ENCODE measurements around the gene PANX3. TPM values are rescaled to one million over a fixed set of nuclear protein-coding genes. Genes with fewer than 3 reads are reported as not detected.

The PANX3 gene
- total RNA-seq, 4 donors from 2014 or later = 0.47 TPM; not detected in 3

DNA sequence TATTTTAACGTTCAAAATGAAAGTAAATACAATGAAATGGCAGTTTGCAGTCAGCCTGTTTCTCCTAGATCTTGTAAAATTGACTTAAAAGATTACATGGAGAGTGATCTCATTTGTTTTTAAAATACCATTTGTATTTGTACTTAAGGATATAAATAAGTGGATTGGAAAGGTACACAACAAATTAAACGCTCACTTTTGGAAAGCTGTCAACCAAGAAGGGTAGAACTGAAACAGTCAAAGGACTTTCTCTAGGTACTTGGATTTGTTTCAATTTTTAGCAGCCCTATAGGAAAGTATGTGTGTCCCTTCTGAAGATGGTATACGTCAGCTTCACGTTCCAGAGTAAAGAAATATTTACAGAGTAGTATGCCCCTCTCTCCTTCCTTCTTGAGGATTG is 18.7 kb downstream of the PANX3 start:
- Histone ChIP-seq H3K27ac (no peak overlapping the region), H3K4me1 (peaks cover 0 to 11% (median 0%) of the 10 kb centered on the region in 3 donors), H3K9me3 (no peaks in the 10 kb centered on the region), H3K27me3 (no peaks in the 10 kb centered on the region), H3K36me3 (peaks cover 21 to 96% of the 10 kb centered on the region in 2 donors), H3K4me3 (no peak overlapping the region)
- no peak for ATAC-seq
- WGBS, 2 donors (ENCODE audit: low coverage in 1 of 2) = 62 to 71% methylated on average over 4 of the region's 4 CpGs
- TF ChIP-seq POLR2A (IDR thresholded peaks at IDR 0.05) (no peak), POLR2AphosphoS5 (IDR thresholded peaks at IDR 0.05) (no peak), CTCF (IDR thresholded peaks at IDR 0.05) (no peak), EP300 (IDR thresholded peaks at IDR 0.05) (no peak)

GRCh38 chr11:124633355-124633754 is 22.1 kb downstream of the PANX3 start:
- H3K27me3 ChIP-seq = no peaks in the 10 kb centered on the region
- no peak for ATAC-seq
- H3K4me3 ChIP-seq = no peak overlapping the region
- WGBS, 2 donors (ENCODE audit: low coverage in 1 of 2) = 88 to 100% methylated on average over 1 of the region's 1 CpG
- H3K36me3 ChIP-seq = peaks cover 19 to 99% of the 10 kb centered on the region in 2 donors
- H3K9me3 ChIP-seq = no peaks in the 10 kb centered on the region
- no peak for TF ChIP-seq POLR2A (IDR thresholded peaks at IDR 0.05)
- no peak for TF ChIP-seq POLR2AphosphoS5 (IDR thresholded peaks at IDR 0.05)
- no peak for TF ChIP-seq EP300 (IDR thresholded peaks at IDR 0.05)
- no peak for TF ChIP-seq CTCF (IDR thresholded peaks at IDR 0.05)
- H3K27ac ChIP-seq = no peak overlapping the region
- no peaks in the 10 kb centered on the region for H3K4me1 ChIP-seq

GRCh38 chr11:124635932-124636331 is 24.7 kb downstream of the PANX3 start:
- Histone ChIP-seq H3K9me3 (no peaks in the 10 kb centered on the region), H3K27ac (no peak overlapping the region), H3K4me1 (no peaks in the 10 kb centered on the region), H3K27me3 (no peaks in the 10 kb centered on the region), H3K4me3 (no peak overlapping the region), H3K36me3 (peaks cover 19 to 92% of the 10 kb centered on the region in 2 donors)
- no peak for ATAC-seq
- 76 to 79% methylated on average over 3 of the region's 3 CpGs for WGBS, 2 donors (ENCODE audit: low coverage in 1 of 2)
- TF ChIP-seq CTCF (IDR thresholded peaks at IDR 0.05) = no peak
- no peak for TF ChIP-seq POLR2AphosphoS5 (IDR thresholded peaks at IDR 0.05)
- TF ChIP-seq POLR2A (IDR thresholded peaks at IDR 0.05) = no peak
- TF ChIP-seq EP300 (IDR thresholded peaks at IDR 0.05) = no peak

DNA sequence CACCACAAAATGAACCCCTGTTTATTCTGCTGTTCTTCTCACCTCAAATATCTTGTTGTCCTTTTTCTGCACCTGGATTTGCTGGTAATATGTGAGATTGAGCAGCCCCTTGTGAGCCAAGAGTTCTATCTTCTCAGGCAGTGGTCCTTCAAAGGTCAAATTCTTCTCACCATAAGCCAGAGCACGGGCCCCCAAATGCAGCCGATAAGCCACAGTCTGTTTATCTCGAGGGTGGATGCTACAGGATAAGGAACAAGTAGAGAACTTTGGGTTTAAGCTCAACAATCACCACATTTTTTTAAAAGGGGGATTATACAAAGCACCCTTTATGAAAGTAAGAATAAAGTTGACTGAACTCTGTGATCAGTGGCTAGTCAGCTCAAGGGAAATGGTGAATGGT is 27.3 kb downstream of the PANX3 start:
- H3K4me1 ChIP-seq = no peaks in the 10 kb centered on the region
- H3K4me3 ChIP-seq = no peak overlapping the region
- ATAC-seq = no peak
- WGBS, 2 donors (ENCODE audit: low coverage in 1 of 2) = 66 to 89% methylated on average over 2 to 3 of the region's 3 CpGs
- no peak overlapping the region for H3K27ac ChIP-seq
- H3K27me3 ChIP-seq = no peaks in the 10 kb centered on the region
- H3K36me3 ChIP-seq = peaks cover 4 to 66% of the 10 kb centered on the region in 2 donors
- TF ChIP-seq EP300 (IDR thresholded peaks at IDR 0.05) = no peak
- TF ChIP-seq POLR2AphosphoS5 (IDR thresholded peaks at IDR 0.05) = no peak
- no peak for TF ChIP-seq CTCF (IDR thresholded peaks at IDR 0.05)
- no peak for TF ChIP-seq POLR2A (IDR thresholded peaks at IDR 0.05)
- H3K9me3 ChIP-seq = no peaks in the 10 kb centered on the region

DNA sequence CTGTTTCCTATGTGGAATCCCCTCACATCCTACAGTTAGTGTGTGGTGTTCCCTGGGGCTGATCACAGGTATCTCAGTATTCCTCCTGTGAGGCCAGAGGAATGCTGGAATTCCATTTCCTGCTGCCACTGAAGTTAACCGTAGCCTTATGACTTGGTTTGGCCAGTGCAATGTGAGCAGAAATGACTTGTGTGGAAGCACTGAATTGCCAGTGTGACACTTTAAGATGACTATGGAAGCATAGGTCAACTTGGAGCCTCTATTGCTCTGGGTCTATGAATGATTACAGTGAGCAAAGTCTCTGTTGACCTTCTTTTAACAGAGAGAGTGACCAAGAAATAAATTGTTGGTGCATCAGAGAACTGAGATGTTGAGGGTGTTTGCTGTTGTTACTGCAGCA is 28.0 kb downstream of the PANX3 start:
- no peak overlapping the region for H3K27ac ChIP-seq
- ATAC-seq = no peak
- WGBS, 2 donors (ENCODE audit: low coverage in 1 of 2) = 67 to 75% methylated on average over 1 of the region's 1 CpG
- no peaks in the 10 kb centered on the region for H3K9me3 ChIP-seq
- no peak overlapping the region for H3K4me3 ChIP-seq
- H3K36me3 ChIP-seq = peaks cover 4 to 60% of the 10 kb centered on the region in 2 donors
- no peaks in the 10 kb centered on the region for H3K27me3 ChIP-seq
- no peaks in the 10 kb centered on the region for H3K4me1 ChIP-seq
- no peak for TF ChIP-seq POLR2AphosphoS5 (IDR thresholded peaks at IDR 0.05)
- TF ChIP-seq EP300 (IDR thresholded peaks at IDR 0.05) = no peak
- no peak for TF ChIP-seq POLR2A (IDR thresholded peaks at IDR 0.05)
- TF ChIP-seq CTCF (IDR thresholded peaks at IDR 0.05) = no peak

Data from gastroesophageal sphincter (tissue), 4 donors.